NCI-H2227 (cell line): Measurements from ENCODE around the gene HS1BP3.

Source experiments
- DNase-seq: peaks from one replicate; lab custom pipeline; 2025; ENCODE audit not compliant: unreplicated experiment; lab: John Stamatoyannopoulos, UW

Gene HS1BP3

GRCh38 chr2:20604401-20604911 is 46.4 kb downstream of the HS1BP3 start:
- no peak for DNase-seq

GRCh38 chr2:20603791-20604190 is 47.1 kb downstream of the HS1BP3 start:
- no peak for DNase-seq

GRCh38 chr2:20602803-20603202 is 48.1 kb downstream of the HS1BP3 start:
- DNase-seq: no peak

- no peak for DNase-seq
These were observed 50.1 kb downstream of the HS1BP3 start for GRCh38 chr2:20600756-20601325.

GRCh38 chr2:20599861-20600461 is 50.9 kb downstream of the HS1BP3 start:
- DNase-seq: no peak

- no peak for DNase-seq
These were observed 51.8 kb downstream of the HS1BP3 start for GRCh38 chr2:20599001-20599600.

GRCh38 chr2:20597860-20598183 is 53.1 kb downstream of the HS1BP3 start:
- no peak for DNase-seq

- no peak for DNase-seq
These were observed 53.7 kb downstream of the HS1BP3 start for GRCh38 chr2:20596973-20597859.

GRCh38 chr2:20596193-20596972 is 54.5 kb downstream of the HS1BP3 start:
- DNase-seq: no peak

- no peak for DNase-seq
These were observed 55.3 kb downstream of the HS1BP3 start for GRCh38 chr2:20595439-20596192.

- DNase-seq: no peak
These were observed 55.9 kb downstream of the HS1BP3 start for GRCh38 chr2:20594957-20595356.

- no peak for DNase-seq
These were observed 56.7 kb downstream of the HS1BP3 start for GRCh38 chr2:20594048-20594750.

- no peak for DNase-seq
These were observed 57.5 kb downstream of the HS1BP3 start for GRCh38 chr2:20593072-20594034.

- DNase-seq: no peak
These were observed 58.5 kb downstream of the HS1BP3 start for GRCh38 chr2:20592106-20593071.

GRCh38 chr2:20590704-20591515 is 60.0 kb downstream of the HS1BP3 start:
- DNase-seq: no peak

- DNase-seq: no peak
These were observed 60.8 kb downstream of the HS1BP3 start for GRCh38 chr2:20589975-20590703.
